GM12878 (cell line): ENCODE results near the gene F2. TPM values are rescaled to one million over a fixed set of nuclear protein-coding genes. Genes with fewer than 3 reads are reported as not detected.

Experiments
- ATAC-seq: fragments of 200-7000 bp; cut with Tn5 transposase; 3 replicates; pipeline ENCODE4 v1.9.1; 2020; ENCODE audit warnings: mild to moderate bottlenecking, moderate library complexity
- BruUV-seq: library from RNA; stranded (reverse); fragments of 400-500 nt; replicated peaks from 2 replicates; lab custom pipeline; 2021; lab: Mats Ljungman, UMichigan
- CTCF ChIA-PET: fragments of 300-600 bp; sonication (Branson Sonifier 250); formaldehyde crosslinking; extraction: SDS; loops from one replicate; lab custom pipeline; 2021; ENCODE audit warnings: inconsistent platforms; lab: Yijun Ruan, JAX
- POLR2A ChIA-PET: fragments of 350-600 bp; formaldehyde crosslinking; extraction: SDS; loops from one replicate; lab custom pipeline; 2021; ENCODE audit warnings: inconsistent platforms; lab: Charles Lee
- RAD21 ChIA-PET: fragments of 300-600 bp; sonication (Branson Sonifier 250); formaldehyde crosslinking; loops from one replicate; lab custom pipeline; 2023; ENCODE audit warnings: antibody characterized with exemption; ENCODE audit not compliant: unreplicated experiment; lab: Charles Lee
- SMC1A ChIA-PET: fragments of 300-600 bp; sonication (Branson Sonifier 250); formaldehyde crosslinking; loops from one replicate; lab custom pipeline; 2023; ENCODE audit not compliant: unreplicated experiment, uncharacterized antibody; lab: Charles Lee
- DNase-seq: peaks from one replicate; pipeline ENCODE4 v3.0.0-alpha.2; 2011; ENCODE audit warnings: low read depth, low spot score
- FAIRE-seq: peaks from 3 replicates; lab custom pipeline; 2011; peaks lifted over from hg19 to GRCh38; lab: Jason Lieb, UNC
- H2AFZ ChIP-seq: 2 replicates; pipeline ENCODE4 v1.6.0; 2011; ENCODE audit warnings: low read depth, low read length, control low read depth; ENCODE audit not compliant: control insufficient read depth
- H3K27ac ChIP-seq: 2 replicates; pipeline ENCODE4 v1.5.1; 2011; ENCODE audit warnings: control low read depth; ENCODE audit not compliant: control insufficient read depth, insufficient read depth
- H3K27me3 ChIP-seq, 2 experiments: replicated peaks in 1 of 2; 2 replicates each; pipeline versions ENCODE4 v1.6.0 to v1.6.1; 2011; ENCODE audit warnings: low read length in 1 of 2; ENCODE audit not compliant: control insufficient read depth in 2 of 2, insufficient read depth in 2 of 2
- H3K36me3 ChIP-seq, 2 experiments: 2 replicates each; pipeline ENCODE4 v1.5.1; 2011; ENCODE audit warnings: low read length in 1 of 2; ENCODE audit not compliant: control insufficient read depth in 2 of 2, insufficient read depth in 2 of 2
- H3K4me1 ChIP-seq: 2 replicates; pipeline ENCODE4 v1.6.1; 2011; ENCODE audit warnings: mild to moderate bottlenecking, low read length, moderate library complexity, mixed read lengths; ENCODE audit not compliant: control insufficient read depth, insufficient read depth
- H3K4me2 ChIP-seq: 2 replicates; pipeline ENCODE4 v1.6.0; 2011; ENCODE audit warnings: control low read depth; ENCODE audit not compliant: control insufficient read depth, insufficient read depth
- H3K4me3 ChIP-seq: fragments of 200-600 bp; sonication (generic); 2 replicates; pipeline ENCODE4 v1.5.1; 2016
- H3K79me2 ChIP-seq: 2 replicates; pipeline ENCODE4 v1.6.0; 2011; ENCODE audit warnings: low read length; ENCODE audit not compliant: control insufficient read depth, insufficient read depth
- H3K9ac ChIP-seq: 2 replicates; pipeline ENCODE4 v1.8.0; 2011; ENCODE audit warnings: low read length, control low read depth, mixed read lengths; ENCODE audit not compliant: control insufficient read depth, insufficient read depth
- H3K9me3 ChIP-seq: replicated peaks from 3 replicates; pipeline ENCODE4 v1.5.1; 2011; ENCODE audit warnings: mild to moderate bottlenecking, low read length; ENCODE audit not compliant: control insufficient read depth, insufficient read depth
- H4K20me1 ChIP-seq: 2 replicates; pipeline ENCODE4 v1.6.0; 2011; ENCODE audit not compliant: control insufficient read depth, insufficient read depth
- BCL11A ChIP-seq: IDR thresholded peaks from 2 replicates; pipeline ENCODE4 v1.6.1; 2011; ENCODE audit warnings: low read depth, low read length
- CBFB ChIP-seq: IDR thresholded peaks from 2 replicates; pipeline ENCODE4 v1.6.1; 2016; ENCODE audit warnings: antibody characterized with exemption, low read depth
- CBX3 ChIP-seq: fragments of 200-600 bp; sonication (generic); IDR thresholded peaks from 2 replicates; pipeline ENCODE4 v1.6.1; 2016; ENCODE audit warnings: low read depth, borderline replicate concordance
- FOS ChIP-seq: IDR thresholded peaks from 3 replicates; pipeline ENCODE4 v1.6.1; 2011; ENCODE audit warnings: borderline replicate concordance; ENCODE audit not compliant: insufficient read length; ENCODE audit errors: extremely low read depth
- HDAC6 ChIP-seq: fragments of 200-600 bp; sonication (generic); IDR thresholded peaks from one replicate; pipeline ENCODE4 v1.8.0; 2017; ENCODE audit warnings: antibody characterized with exemption; ENCODE audit not compliant: unreplicated experiment
- HSF1 ChIP-seq: fragments of 150-350 bp; IDR thresholded peaks from 2 replicates; pipeline ENCODE4 v1.6.1; 2014; ENCODE audit warnings: mild to moderate bottlenecking, low read depth, low read length
- MYB ChIP-seq: fragments of 150-350 bp; IDR thresholded peaks from 2 replicates; pipeline ENCODE4 v1.6.1; 2014; ENCODE audit warnings: mild to moderate bottlenecking, low read depth, low read length, borderline replicate concordance
- PRDM15 ChIP-seq: fragments of 450-650 bp; formaldehyde crosslinking; IDR thresholded peaks from 2 replicates; pipeline ENCODE4 v1.4.0; 2020; ENCODE audit warnings: mild to moderate bottlenecking, moderate library complexity
- RAD21 ChIP-seq: IDR thresholded peaks from 2 replicates; pipeline ENCODE4 v1.6.1; 2011; ENCODE audit warnings: mild to moderate bottlenecking, low read depth, low read length, moderate library complexity; ENCODE audit not compliant: insufficient read depth
- SIX5 ChIP-seq: IDR thresholded peaks from 2 replicates; pipeline ENCODE4 v1.6.1; 2011; ENCODE audit warnings: mild to moderate bottlenecking, low read depth, low read length, moderate library complexity; ENCODE audit not compliant: severe bottlenecking
- STAT1 ChIP-seq: fragments of 450-650 bp; conservative IDR thresholded peaks from 2 replicates; pipeline ENCODE4 v1.6.1; 2014; ENCODE audit warnings: antibody characterized with exemption, mild to moderate bottlenecking
- STAT3 ChIP-seq: IDR thresholded peaks from 2 replicates; pipeline ENCODE4 v1.6.1; 2011; ENCODE audit warnings: low read depth, low read length, improper control_type of control experiment
- TCF3 ChIP-seq: IDR thresholded peaks from 2 replicates; pipeline ENCODE4 v1.6.1; 2012; ENCODE audit warnings: low read depth, mild to moderate bottlenecking, low read length, borderline replicate concordance; ENCODE audit not compliant: insufficient read depth
- ZBTB4 ChIP-seq: fragments of 450-650 bp; formaldehyde crosslinking; IDR thresholded peaks from 2 replicates; pipeline ENCODE4 v1.4.0; 2022; ENCODE audit warnings: mild to moderate bottlenecking, moderate library complexity
- ZNF384 ChIP-seq: IDR thresholded peaks from 2 replicates; pipeline ENCODE4 v1.6.1; 2012; ENCODE audit warnings: low read depth, mild to moderate bottlenecking, low read length, improper control_type of control experiment, borderline replicate concordance
- WGBS: methylation state at CpG from one replicate; pipeline ENCODE4 v1.1.6; 2016; ENCODE audit warnings: low lambda C conversion rate; ENCODE audit not compliant: insufficient replicate concordance, insufficient coverage; ENCODE audit errors: missing lambda C conversion rate; 5-methylcytosine and 5-hydroxymethylcytosine counted together
- in situ Hi-C: fragments of 300-500 bp; cut with MboI; formaldehyde crosslinking; loops from 9 replicates; pipeline ENCODE4 v1.14.3; 2018; ENCODE audit warnings: mixed read lengths
- intact Hi-C: fragments of 100-400 bp; cut with micrococcal nuclease; formaldehyde crosslinking; loops from one replicate; pipeline ENCODE4 v1.14.2; 2022; ENCODE audit not compliant: unreplicated experiment
- polyA plus RNA-seq, 11 experiments: library from polyadenylated mRNA; depleted of rRNA in 4 of 11; unstranded in 6 of 11; stranded (reverse) in 5 of 11; fragments of >200 nt; fragmentation: Nextera tagmentation in 4 of 11; fragmentation: Illumina TruSeq in 1 of 11; extraction: Ambion mirVana in 4 of 11; extraction: Trizol in 1 of 11; gene quantifications; 1 replicate in 1 of 11; 2 replicates in 10 of 11; pipeline versions ENCODE4 v1.2.1 to v1.2.3, GENCODE V29; 2011 to 2016; ENCODE audit warnings: inconsistent platforms in 2 of 11, missing spikeins in 2 of 11, low read depth in 1 of 11
- total RNA-seq, 4 experiments: library from RNA; depleted of rRNA in 3 of 4; stranded (reverse); fragments of >200 nt in 3 of 4; fragmentation: Illumina TruSeq in 1 of 4; extraction: Trizol in 1 of 4; gene quantifications; 2 replicates each; pipeline versions ENCODE4 v1.2.1 to v1.2.3, GENCODE V29; 2013 to 2021

Gene F2
- total and polyA plus RNA-seq, 10 of the 15 experiments (the other 5 are each of a cell fraction or from before 2014, with no cell fraction given), result 0.23 to 0.72 TPM; not detected in 8

- SMC1A ChIA-PET, result no interaction called here
- FAIRE-seq, result no peak
- no peak overlapping the region for H3K9ac ChIP-seq
These were observed 9.6 kb downstream of the F2 start for GRCh38 chr11:46728659-46729040.

More at GRCh38 chr11:46728659-46729040, 9.6 kb downstream of the F2 start:
- Histone ChIP-seq H2AFZ (no peak overlapping the region), H3K27ac (no peak overlapping the region), H3K4me3 (no peak overlapping the region), H3K79me2 (no peaks in the 10 kb centered on the region), H3K4me1 (no peaks in the 10 kb centered on the region), H3K27me3 (no peaks in the 10 kb centered on the region), H3K4me2 (no peak overlapping the region)
- POLR2A ChIA-PET, result no interaction called here
- 55% methylated on average over 9 of the region's 9 CpGs for WGBS
- ATAC-seq (no peak), DNase-seq (no peak)
- RAD21 ChIA-PET, result no interaction called here
- no TSS peak for BruUV-seq
- intact Hi-C loops, result no loop called here
- TF ChIP-seq SIX5 (no peak), PRDM15 (no peak), MYB (no peak), BCL11A (no peak), TCF3 (no peak), CBFB (no peak), HDAC6 (no peak), STAT3 (no peak), RAD21 (no peak), FOS (no peak), HSF1 (no peak), ZNF384 (no peak), STAT1 (no peak), CBX3 (no peak), ZBTB4 (CRISPR knock-in tag) (no peak)
- TF ChIP-seq, all 136 proteins: peak for 0
- H3K9me3 ChIP-seq, result no peaks in the 10 kb centered on the region
- in situ Hi-C loops, result no loop called here
- H3K36me3 ChIP-seq, result no peaks in the 10 kb centered on the region
- no peaks in the 10 kb centered on the region for H4K20me1 ChIP-seq
- CTCF ChIA-PET, result interaction anchor here (0.6 kb wide), 1 partner anchor 412 kb away, joined by 4 read pairs; no protein-coding TSS in a partner anchor
